CD14-positive monocyte (primary cell): ENCODE data around the gene PLEKHD1. TPM values are rescaled to one million over a fixed set of nuclear protein-coding genes. Genes with fewer than 3 reads are reported as not detected.
A peak's percentile ranks its signal among the peaks of the same experiment; 100 is the strongest.

Experiments used
- DNase-seq, 3 donors: peaks; one replicate each; pipeline ENCODE4 v3.0.0-alpha.2; 2011 to 2022
- H2AFZ ChIP-seq: 2 replicates; pipeline ENCODE4 v1.6.0; 2012; ENCODE audit warnings: mild to moderate bottlenecking, low read depth, low read length, inconsistent platforms; ENCODE audit not compliant: insufficient read depth, poor library complexity, severe bottlenecking
- H3K27ac ChIP-seq, 2 donors: 1 replicate in 1 of 2; 2 replicates in 1 of 2; pipeline ENCODE4 v1.5.1; 2012 to 2013; ENCODE audit warnings: low read length in 2 of 2, control low read depth in 1 of 2, inconsistent platforms in 1 of 2, low read depth in 1 of 2, mild to moderate bottlenecking in 1 of 2
- H3K27me3 ChIP-seq, 2 donors: one replicate each; pipeline versions ENCODE4 v1.6.0 to v1.6.1; 2011 to 2013; ENCODE audit warnings: low read length in 2 of 2; ENCODE audit not compliant: control insufficient read depth in 2 of 2, insufficient read depth in 2 of 2
- H3K36me3 ChIP-seq, 2 donors: replicated peaks in 1 of 2; 1 replicate in 1 of 2; 2 replicates in 1 of 2; pipeline versions ENCODE4 v1.5.1 to v1.6.1; 2012 to 2013; ENCODE audit warnings: low read length in 2 of 2, control low read depth in 1 of 2, inconsistent platforms in 1 of 2, mild to moderate bottlenecking in 1 of 2; ENCODE audit not compliant: insufficient read depth in 2 of 2, control insufficient read depth in 1 of 2
- H3K4me1 ChIP-seq, 2 donors: 1 replicate in 1 of 2; 2 replicates in 1 of 2; pipeline versions ENCODE4 v1.5.1 to v1.6.1; 2012 to 2013; ENCODE audit warnings: low read length in 2 of 2, control low read depth in 1 of 2, inconsistent platforms in 1 of 2, mild to moderate bottlenecking in 1 of 2, moderate library complexity in 1 of 2; ENCODE audit not compliant: insufficient read depth in 2 of 2, control insufficient read depth in 1 of 2
- H3K4me2 ChIP-seq: replicated peaks from 2 replicates; pipeline ENCODE3; 2012; ENCODE audit warnings: low read length, moderate library complexity, mild to moderate bottlenecking; ENCODE audit not compliant: poor library complexity, severe bottlenecking; ENCODE audit errors: extremely low read depth
- H3K4me3 ChIP-seq, 3 experiments: fragments of 200-600 bp in 1 of 3; sonication (generic) in 1 of 3; replicated peaks in 1 of 3; 1 replicate in 2 of 3; 2 replicates in 1 of 3; pipeline ENCODE4 v1.5.1; 2011 to 2013; ENCODE audit warnings: low read length in 3 of 3, mild to moderate bottlenecking in 3 of 3, control low read depth in 2 of 3, low read depth in 2 of 3, inconsistent platforms in 1 of 3, moderate library complexity in 1 of 3
- H3K79me2 ChIP-seq: 2 replicates; pipeline ENCODE4 v1.6.0; 2012; ENCODE audit warnings: mild to moderate bottlenecking, control low read depth, inconsistent platforms, low read length, moderate library complexity; ENCODE audit not compliant: insufficient read depth
- H3K9ac ChIP-seq: 2 replicates; pipeline ENCODE4 v1.6.0; 2017; ENCODE audit warnings: low read length, mild to moderate bottlenecking; ENCODE audit not compliant: insufficient read depth, poor library complexity, severe bottlenecking
- H3K9me3 ChIP-seq, 2 donors: replicated peaks in 1 of 2; 1 replicate in 1 of 2; 2 replicates in 1 of 2; pipeline versions ENCODE4 v1.5.1 to v1.6.1; 2012 to 2013; ENCODE audit warnings: low read length in 2 of 2, control low read depth in 1 of 2; ENCODE audit not compliant: control insufficient read depth in 1 of 2, insufficient read depth in 1 of 2
- H4K20me1 ChIP-seq: 2 replicates; pipeline ENCODE4 v1.6.0; 2012; ENCODE audit warnings: mild to moderate bottlenecking, low read length, control low read depth, moderate library complexity; ENCODE audit not compliant: insufficient read depth
- H3K27ac Mint-ChIP-seq, 7 donors: one replicate each; pipeline ENCODE4 v1.8.0; 2020; ENCODE audit warnings: mild to moderate bottlenecking in 7 of 7, mixed read lengths in 7 of 7, moderate library complexity in 6 of 7, inconsistent platforms in 2 of 7
- H3K27me3 Mint-ChIP-seq, 3 donors: one replicate each; pipeline ENCODE4 v1.8.0; 2021 to 2022; ENCODE audit warnings: low read depth in 3 of 3, mild to moderate bottlenecking in 3 of 3, mixed read lengths in 3 of 3, moderate library complexity in 3 of 3, inconsistent platforms in 1 of 3
- H3K36me3 Mint-ChIP-seq, 2 donors: one replicate each; pipeline ENCODE4 v1.8.0; 2020; ENCODE audit warnings: mixed read lengths in 2 of 2, inconsistent platforms in 1 of 2, mild to moderate bottlenecking in 1 of 2
- H3K4me1 Mint-ChIP-seq: one replicate; pipeline ENCODE4 v1.8.0; 2020; ENCODE audit warnings: mild to moderate bottlenecking, mixed read lengths
- H3K4me3 Mint-ChIP-seq, 2 donors: one replicate each; pipeline ENCODE4 v1.8.0; 2020; ENCODE audit warnings: mild to moderate bottlenecking in 2 of 2, mixed read lengths in 2 of 2, moderate library complexity in 1 of 2
- H3K9me3 Mint-ChIP-seq, 7 donors: one replicate each; pipeline ENCODE4 v1.8.0; 2020 to 2022; ENCODE audit warnings: mixed read lengths in 7 of 7, mild to moderate bottlenecking in 6 of 7, moderate library complexity in 6 of 7, inconsistent platforms in 2 of 7
- CTCF ChIP-seq: fragments of 200-600 bp; IDR thresholded peaks from one replicate; pipeline ENCODE4 v1.8.0; 2022; ENCODE audit warnings: antibody characterized with exemption, mild to moderate bottlenecking
- WGBS: methylation state at CpG from one replicate; pipeline ENCODE4 v1.1.5; 2013; ENCODE audit warnings: missing lambda C conversion rate; ENCODE audit not compliant: insufficient coverage; 5-methylcytosine and 5-hydroxymethylcytosine counted together
- intact Hi-C, 2 donors: fragments of 100-400 bp; cut with micrococcal nuclease; formaldehyde crosslinking; loops; one replicate each; pipeline versions ENCODE4 v1.15.0 to v1.15.1; 2023
- polyA plus RNA-seq, 3 donors: library from polyadenylated mRNA; depleted of rRNA in 1 of 3; unstranded in 2 of 3; stranded (reverse) in 1 of 3; fragments of 300-500 nt in 2 of 3; fragments of >200 nt in 1 of 3; fragmentation: Illumina TruSeq in 2 of 3; gene quantifications; 1 replicate in 2 of 3; 2 replicates in 1 of 3; pipeline ENCODE4 v1.2.3, GENCODE V29; 2012 to 2021

Gene PLEKHD1
- polyA plus RNA-seq, 3 donors: 0.09 TPM; not detected in 2

- no peak overlapping the region for H3K9ac ChIP-seq
- Mint-ChIP-seq H3K27ac (peak overlapping the region; percentile 91 to 98 (median 97)), H3K4me3 (no peak overlapping the region), H3K4me1 (peaks cover 55% of the 10 kb centered on the region), H3K27me3 (peaks cover 2 to 16% (median 4%) of the 10 kb centered on the region in 3 donors), H3K9me3 (peaks cover 4 to 17% (median 9%) of the 10 kb centered on the region in 7 donors), H3K36me3 (peaks cover 3 to 4% of the 10 kb centered on the region in 2 donors)
- peaks cover 41% of the 10 kb centered on the region in 2 donors for H3K4me1 ChIP-seq
- no peak for TF ChIP-seq CTCF
- WGBS: 80% methylated on average over 1 of the region's 5 CpGs
- no peak overlapping the region for H3K4me3 ChIP-seq
- no peaks in the 10 kb centered on the region for H3K79me2 ChIP-seq
- intact Hi-C loops: no loop called here
- H3K27ac ChIP-seq: peak overlapping the region; percentile 81 to 85
- DNase-seq: peak; percentile 54 to 59 (median 57)
- H3K36me3 ChIP-seq: no peaks in the 10 kb centered on the region
- no peaks in the 10 kb centered on the region for H4K20me1 ChIP-seq
- peaks cover 0 to 9% of the 10 kb centered on the region in 2 donors for H3K9me3 ChIP-seq
- H2AFZ ChIP-seq: no peak overlapping the region
- no peak overlapping the region for H3K4me2 ChIP-seq
- no peaks in the 10 kb centered on the region for H3K27me3 ChIP-seq
Observed at GRCh38 chr14:69540654-69541335, 56.3 kb downstream of the PLEKHD1 start.

GRCh38 chr14:69542311-69542710, 57.8 kb downstream of the PLEKHD1 start:
- Histone ChIP-seq H3K9ac (no peak overlapping the region), H3K9me3 (peaks cover 0 to 9% of the 10 kb centered on the region in 2 donors), H4K20me1 (no peaks in the 10 kb centered on the region), H2AFZ (no peak overlapping the region), H3K4me3 (no peak overlapping the region), H3K79me2 (no peaks in the 10 kb centered on the region), H3K36me3 (no peaks in the 10 kb centered on the region), H3K4me1 (peaks cover 36 to 37% of the 10 kb centered on the region in 2 donors), H3K27ac (no peak overlapping the region), H3K4me2 (no peak overlapping the region), H3K27me3 (no peaks in the 10 kb centered on the region)
- Mint-ChIP-seq H3K4me3 (no peak overlapping the region), H3K4me1 (peaks cover 44% of the 10 kb centered on the region), H3K36me3 (peaks cover 3 to 4% of the 10 kb centered on the region in 2 donors), H3K9me3 (peaks cover 4 to 17% (median 9%) of the 10 kb centered on the region in 7 donors), H3K27me3 (peaks cover 3 to 22% (median 8%) of the 10 kb centered on the region in 3 donors), H3K27ac (peak overlapping the region in 5 of 7 donors; percentile 15 to 98 (median 86))
- no CpG with 5 or more reads among the region's 2 CpGs for WGBS
- DNase-seq: no peak
- no peak for TF ChIP-seq CTCF
- intact Hi-C loops: no loop called here
